GM19463 (cell line): ENCODE results near the gene NDUFB2.
"Not testable (repeated sequence)": the region's sequence is repeated elsewhere in the genome, so short reads cannot be mapped to it uniquely, and the experiment has no call there.

Source experiments
- ATAC-seq: cut with Tn5 transposase; IDR thresholded peaks from one replicate; pipeline ENCODE4 v1.9.1; 2021; ENCODE audit warnings: mild to moderate bottlenecking, moderate library complexity; ENCODE audit not compliant: unreplicated experiment

Gene NDUFB2

GRCh38 chr7:140672382-140673062 is 24.0 kb upstream of the NDUFB2 start, which contains the start of gene ADCK2:
Gene ADCK2 (plus strand): TSS chr7:140672945. CDS start chr7:140673331, 386 bp downstream.
- ATAC-seq = peak; percentile 58

GRCh38 chr7:140673063-140673773 is 23.3 kb upstream of the NDUFB2 start:
- ATAC-seq = peak; percentile 40

- ATAC-seq = no peak
Observed at GRCh38 chr7:140673774-140674155, 22.7 kb upstream of the NDUFB2 start.

- ATAC-seq = peak; percentile 14
Observed at GRCh38 chr7:140674356-140674800, 22.1 kb upstream of the NDUFB2 start.

- ATAC-seq = no peak
Observed at GRCh38 chr7:140674899-140675701, 21.4 kb upstream of the NDUFB2 start.

- no peak for ATAC-seq
Observed at GRCh38 chr7:140675726-140676125, 20.8 kb upstream of the NDUFB2 start.

GRCh38 chr7:140676306-140676705 is 20.2 kb upstream of the NDUFB2 start:
- peak; percentile 36 for ATAC-seq

GRCh38 chr7:140676956-140677355 is 19.6 kb upstream of the NDUFB2 start:
- not testable (repeated sequence) for ATAC-seq

- no peak for ATAC-seq
Observed at GRCh38 chr7:140677496-140677895, 19.0 kb upstream of the NDUFB2 start.

- no peak for ATAC-seq
Observed at GRCh38 chr7:140678081-140678815, 18.3 kb upstream of the NDUFB2 start.

GRCh38 chr7:140678816-140679130 is 17.7 kb upstream of the NDUFB2 start:
- ATAC-seq = no peak

- no peak for ATAC-seq
Observed at GRCh38 chr7:140679186-140679585, 17.3 kb upstream of the NDUFB2 start.

GRCh38 chr7:140680886-140681285 is 15.6 kb upstream of the NDUFB2 start:
- no peak for ATAC-seq

- no peak for ATAC-seq
Observed at GRCh38 chr7:140681766-140682165, 14.7 kb upstream of the NDUFB2 start.

GRCh38 chr7:140683657-140684056 is 12.9 kb upstream of the NDUFB2 start:
- ATAC-seq = no peak

GRCh38 chr7:140684066-140684950 is 12.2 kb upstream of the NDUFB2 start:
- no peak for ATAC-seq

- ATAC-seq = no peak
Observed at GRCh38 chr7:140685407-140686087, 11.0 kb upstream of the NDUFB2 start.

GRCh38 chr7:140686921-140687320 is 9.6 kb upstream of the NDUFB2 start:
- ATAC-seq = no peak

- ATAC-seq = no peak
Observed at GRCh38 chr7:140688341-140688740, 8.2 kb upstream of the NDUFB2 start.
